ENCODE data around the gene PCYOX1L.

Gene PCYOX1L

GRCh38 chr5:149338364-149338763, 19.5 kb upstream of the PCYOX1L start:
- ATAC-seq = no peak
- TF ChIP-seq TCF4 (CRISPR knock-in tag; IDR thresholded peaks at IDR 0.05; ENCODE audit: borderline replicate concordance) = no peak
- TF ChIP-seq BACH2 (CRISPR knock-in tag; IDR thresholded peaks at IDR 0.05; ENCODE audit: borderline replicate concordance) = no peak
- TF ChIP-seq ZC3H10 (CRISPR knock-in tag; IDR thresholded peaks at IDR 0.05) = no peak
- no peak for TF ChIP-seq CREB5 (CRISPR knock-in tag; IDR thresholded peaks at IDR 0.05; ENCODE audit: low read depth)
- no peak for TF ChIP-seq RARB (CRISPR knock-in tag; IDR thresholded peaks at IDR 0.05)
- TF ChIP-seq ZNF70 (CRISPR knock-in tag; IDR thresholded peaks at IDR 0.05) = no peak
- no peak for TF ChIP-seq ARNTL (CRISPR knock-in tag; IDR thresholded peaks at IDR 0.05; ENCODE audit: borderline replicate concordance, low read depth)
- TF ChIP-seq ZFP3 (CRISPR knock-in tag; IDR thresholded peaks at IDR 0.05) = no peak
- TF ChIP-seq GLIS3 (CRISPR knock-in tag; IDR thresholded peaks at IDR 0.05) = no peak
- no peak for TF ChIP-seq PPARA (CRISPR knock-in tag; IDR thresholded peaks at IDR 0.05; ENCODE audit: borderline replicate concordance)
- TF ChIP-seq TSHZ2 (CRISPR knock-in tag; IDR thresholded peaks at IDR 0.05) = no peak
- no peak for TF ChIP-seq POU6F1 (CRISPR knock-in tag; IDR thresholded peaks at IDR 0.05; ENCODE audit: borderline replicate concordance, low read depth)
- no peak for TF ChIP-seq OSR1 (CRISPR knock-in tag; IDR thresholded peaks at IDR 0.05)
- no peak for TF ChIP-seq ZNF8 (CRISPR knock-in tag; IDR thresholded peaks at IDR 0.05)
- no peak for TF ChIP-seq ISL1 (CRISPR knock-in tag; IDR thresholded peaks at IDR 0.05)
- TF ChIP-seq CSRNP3 (CRISPR knock-in tag; IDR thresholded peaks at IDR 0.05) = no peak
- no peak for TF ChIP-seq TOX (CRISPR knock-in tag; IDR thresholded peaks at IDR 0.05; ENCODE audit: borderline replicate concordance)
- TF ChIP-seq CSDC2 (CRISPR knock-in tag; IDR thresholded peaks at IDR 0.05) = no peak
- TF ChIP-seq SNAI2 (CRISPR knock-in tag; IDR thresholded peaks at IDR 0.05) = no peak
- TF ChIP-seq ZFP30 (CRISPR knock-in tag; IDR thresholded peaks at IDR 0.05) = no peak

GRCh38 chr5:149340920-149341319, 16.9 kb upstream of the PCYOX1L start:
- TF ChIP-seq ARNTL (CRISPR knock-in tag; IDR thresholded peaks at IDR 0.05; ENCODE audit: borderline replicate concordance, low read depth) (no peak), OSR1 (CRISPR knock-in tag; IDR thresholded peaks at IDR 0.05) (no peak), ISL1 (CRISPR knock-in tag; IDR thresholded peaks at IDR 0.05) (no peak), ZFP30 (CRISPR knock-in tag; IDR thresholded peaks at IDR 0.05) (no peak), ZNF70 (CRISPR knock-in tag; IDR thresholded peaks at IDR 0.05) (no peak), TOX (CRISPR knock-in tag; IDR thresholded peaks at IDR 0.05; ENCODE audit: borderline replicate concordance) (no peak), ZC3H10 (CRISPR knock-in tag; IDR thresholded peaks at IDR 0.05) (no peak), ZNF8 (CRISPR knock-in tag; IDR thresholded peaks at IDR 0.05) (no peak), PATZ1 (CRISPR knock-in tag; IDR thresholded peaks at IDR 0.05; ENCODE audit: borderline replicate concordance) (no peak), TCF4 (CRISPR knock-in tag; IDR thresholded peaks at IDR 0.05; ENCODE audit: borderline replicate concordance) (no peak), TSHZ2 (CRISPR knock-in tag; IDR thresholded peaks at IDR 0.05) (no peak), RARB (CRISPR knock-in tag; IDR thresholded peaks at IDR 0.05) (no peak), CREB5 (CRISPR knock-in tag; IDR thresholded peaks at IDR 0.05; ENCODE audit: low read depth) (no peak), SNAI2 (CRISPR knock-in tag; IDR thresholded peaks at IDR 0.05) (no peak), CSDC2 (CRISPR knock-in tag; IDR thresholded peaks at IDR 0.05) (no peak), ZNF565 (CRISPR knock-in tag; conservative IDR thresholded peaks at IDR 0.05; ENCODE audit: low read depth) (no peak), PPARA (CRISPR knock-in tag; IDR thresholded peaks at IDR 0.05; ENCODE audit: borderline replicate concordance) (no peak), BACH2 (CRISPR knock-in tag; IDR thresholded peaks at IDR 0.05; ENCODE audit: borderline replicate concordance) (no peak), ESRRG (CRISPR knock-in tag; IDR thresholded peaks at IDR 0.05) (no peak), GLIS3 (CRISPR knock-in tag; IDR thresholded peaks at IDR 0.05) (no peak)
- no peak for ATAC-seq

Measured in SK-N-SH treated with all-trans-retinoic acid at 6 μM for 48 hours (cell line).